NCI-H2196 (cell line): ENCODE measurements around the gene CARS2.
"Not testable (repeated sequence)": the region's sequence is repeated elsewhere in the genome, so short reads cannot be mapped to it uniquely, and the experiment has no call there.

Experiments
- DNase-seq: peaks from one replicate; lab custom pipeline; 2025; ENCODE audit not compliant: unreplicated experiment; lab: John Stamatoyannopoulos, UW

The CARS2 gene

DNA sequence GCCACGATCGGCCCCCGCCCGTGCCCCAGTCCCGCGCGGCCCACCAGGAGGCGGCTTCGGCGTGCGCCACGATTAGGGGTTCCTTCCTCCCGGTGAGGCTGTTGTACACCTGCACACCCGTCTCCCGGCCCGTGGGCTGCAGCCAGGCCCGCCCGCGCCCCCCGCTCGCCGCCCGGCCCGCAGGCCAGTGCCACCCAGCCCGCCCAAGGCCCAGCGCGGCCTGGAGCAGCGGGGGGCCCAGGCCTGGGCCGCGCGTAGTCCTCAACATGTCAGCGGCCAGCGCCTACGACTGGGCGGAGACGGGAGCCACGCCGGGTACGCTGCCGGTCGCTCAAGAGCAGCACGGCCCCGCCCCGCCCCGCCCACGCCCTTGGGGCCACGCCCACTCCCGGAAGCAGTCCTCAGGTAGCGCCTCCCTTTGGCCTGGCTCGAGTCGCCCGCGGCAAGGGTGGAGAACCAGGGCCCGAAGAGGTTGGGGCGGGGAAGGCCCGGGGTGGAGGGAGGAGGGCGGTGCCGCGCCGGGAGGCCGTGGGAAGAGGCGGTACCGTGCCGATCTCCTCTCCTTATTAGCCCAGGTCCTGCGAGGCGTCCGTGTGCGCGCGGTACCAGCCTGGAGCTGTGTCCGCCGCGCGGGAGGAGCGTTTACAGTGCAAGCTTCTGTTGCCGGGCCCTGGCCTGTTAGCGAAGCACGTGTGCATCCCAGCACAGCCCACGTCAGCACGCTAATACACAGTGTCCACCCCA lies at the start of gene CARS2:
Gene CARS2, minus strand, starts transcription at position 291 of the 744 bp plus-strand sequence. Its CDS starts 23 bp downstream, at position 268.
- peak; percentile 79 for DNase-seq

DNA sequence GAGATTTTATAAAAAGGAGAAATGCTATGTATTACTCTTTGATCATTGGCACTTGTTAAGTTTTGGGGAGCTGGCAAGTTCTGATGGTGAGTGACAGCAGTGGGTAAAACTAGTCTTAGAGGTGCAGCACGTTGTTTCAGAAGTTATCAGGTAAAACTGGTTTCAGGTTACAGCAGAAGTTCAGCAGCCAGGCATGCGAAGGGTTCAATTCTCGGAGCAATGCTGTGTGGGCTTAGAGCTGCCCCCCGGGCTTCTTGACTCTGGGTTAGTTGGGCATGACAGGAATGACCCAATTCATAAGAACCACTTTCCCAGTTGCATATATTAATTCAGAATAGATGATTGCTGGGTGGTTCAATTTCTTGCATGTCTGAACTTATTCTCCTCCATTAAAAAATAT lies 42.4 kb upstream of the CARS2 start:
- DNase-seq, result no peak

DNA sequence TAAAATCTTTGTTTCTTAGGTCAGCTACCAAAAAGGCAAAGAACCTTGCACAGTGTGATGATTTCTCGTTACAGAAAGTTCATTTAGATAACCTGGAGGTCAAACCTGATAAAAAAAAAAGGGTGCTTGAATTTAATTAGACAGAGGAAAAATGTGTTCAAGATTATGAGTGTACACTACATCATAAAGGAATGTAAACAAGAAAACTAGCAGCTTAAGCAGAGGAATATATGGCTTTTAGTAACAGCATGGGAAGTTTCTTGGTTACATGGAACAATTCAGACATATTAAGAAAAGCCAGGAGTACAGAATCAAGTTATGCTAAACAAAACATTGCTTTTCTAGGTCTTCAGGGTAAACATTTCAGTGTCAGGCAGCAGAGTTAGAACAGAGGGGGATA lies 40.5 kb upstream of the CARS2 start:
- no peak for DNase-seq

GRCh38 chr13:110743687-110744086 lies 37.8 kb upstream of the CARS2 start:
- DNase-seq, result no peak

DNA sequence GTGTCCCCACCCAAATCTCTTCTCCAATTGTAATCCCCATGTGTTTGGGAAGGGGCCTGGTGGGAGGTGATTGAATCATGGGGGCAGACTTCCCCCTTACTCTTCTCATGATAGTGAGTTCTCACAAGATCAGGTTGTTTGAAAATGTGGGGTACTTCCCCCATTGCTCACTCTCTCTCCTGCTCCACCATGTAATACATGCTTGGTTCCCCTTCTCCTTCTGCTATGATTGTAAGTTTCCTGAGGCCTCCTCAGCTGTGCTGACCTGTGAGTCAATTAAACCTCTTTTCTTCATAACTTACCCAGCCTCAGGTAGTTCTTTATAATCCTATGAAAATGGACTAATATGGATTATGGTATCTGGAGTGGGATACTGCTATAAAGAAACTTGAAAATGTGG lies 31.6 kb upstream of the CARS2 start:
- no peak for DNase-seq

DNA sequence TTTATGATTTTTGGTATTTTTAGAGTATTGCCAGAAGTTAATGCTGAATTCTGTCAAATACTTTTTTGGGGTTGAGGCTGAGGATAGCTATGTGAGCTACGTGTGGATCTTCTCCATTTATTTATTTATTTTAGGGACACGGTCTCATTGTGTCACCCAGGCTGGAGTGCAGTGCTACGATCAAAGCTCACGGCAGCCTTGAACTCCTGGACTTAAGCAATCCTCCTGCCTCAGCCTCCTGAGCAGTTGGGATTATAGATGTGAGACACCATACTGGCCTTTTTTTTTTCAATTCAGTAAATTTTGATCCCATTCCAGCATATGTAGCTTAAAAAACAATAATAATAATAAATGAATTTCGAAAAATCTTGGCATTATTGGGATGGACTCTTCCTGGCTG lies 28.6 kb upstream of the CARS2 start:
- DNase-seq, result no peak

DNA sequence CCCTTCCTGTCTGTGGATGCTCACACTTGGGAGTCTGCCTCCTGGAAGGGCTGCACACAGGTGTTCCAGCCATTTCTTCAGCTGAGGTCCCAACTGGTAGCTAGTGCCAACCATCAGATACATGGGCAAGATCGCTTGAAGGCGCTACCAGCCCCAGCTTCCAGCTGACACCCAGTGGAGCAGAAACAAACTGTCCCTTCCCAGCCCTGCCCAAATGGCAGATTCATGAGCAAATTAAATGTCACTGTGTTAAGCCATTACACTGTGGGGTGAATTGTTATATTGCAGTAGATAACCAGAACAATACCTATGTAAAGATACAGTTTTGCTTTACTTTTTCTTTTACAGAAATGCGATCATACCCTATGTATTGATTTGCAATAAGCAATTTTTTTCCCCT lies 25.2 kb upstream of the CARS2 start:
- DNase-seq, result no peak

GRCh38 chr13:110726726-110727125 lies 20.8 kb upstream of the CARS2 start:
- no peak for DNase-seq

GRCh38 chr13:110726153-110726552 lies 20.2 kb upstream of the CARS2 start:
- DNase-seq, result not testable (repeated sequence)

DNA sequence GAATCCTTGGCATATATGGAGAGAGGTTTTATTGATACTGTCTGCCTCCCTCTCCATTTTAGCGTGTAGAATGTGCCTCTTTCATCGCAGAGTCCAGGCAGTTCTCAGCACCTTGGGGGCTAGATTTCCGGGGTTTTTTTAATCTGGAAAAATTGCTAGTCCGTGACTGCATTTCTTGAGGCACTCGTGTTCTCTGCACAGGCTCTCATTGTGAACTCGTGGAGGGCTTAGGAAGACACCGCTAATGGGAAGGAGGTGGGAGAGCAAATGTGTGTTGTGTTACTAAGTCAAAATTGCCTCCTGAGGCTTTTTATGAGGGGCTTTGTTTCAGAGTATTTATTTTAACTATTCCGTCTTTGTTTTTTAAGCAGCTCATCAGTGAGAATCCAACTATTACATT lies 17.7 kb upstream of the CARS2 start:
- DNase-seq, result no peak

- DNase-seq, result no peak
Measured at GRCh38 chr13:110722971-110723370, 17.1 kb upstream of the CARS2 start.

- DNase-seq, result no peak
Measured at GRCh38 chr13:110719036-110719710, 13.3 kb upstream of the CARS2 start.

DNA sequence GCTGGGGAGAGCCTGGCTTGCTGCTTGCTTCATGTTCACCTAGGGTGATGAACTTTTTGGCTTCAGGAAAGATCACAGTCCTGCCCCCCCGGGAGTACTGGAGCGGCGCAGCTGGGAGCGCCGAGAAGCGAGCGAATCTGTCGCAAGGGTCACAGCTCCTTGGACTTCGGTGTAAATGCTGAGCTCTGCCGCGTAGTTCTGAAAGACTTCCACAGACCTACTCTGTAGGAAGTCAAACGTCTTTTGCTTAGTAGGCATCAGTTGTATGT lies 10.3 kb upstream of the CARS2 start:
- DNase-seq, result no peak

DNA sequence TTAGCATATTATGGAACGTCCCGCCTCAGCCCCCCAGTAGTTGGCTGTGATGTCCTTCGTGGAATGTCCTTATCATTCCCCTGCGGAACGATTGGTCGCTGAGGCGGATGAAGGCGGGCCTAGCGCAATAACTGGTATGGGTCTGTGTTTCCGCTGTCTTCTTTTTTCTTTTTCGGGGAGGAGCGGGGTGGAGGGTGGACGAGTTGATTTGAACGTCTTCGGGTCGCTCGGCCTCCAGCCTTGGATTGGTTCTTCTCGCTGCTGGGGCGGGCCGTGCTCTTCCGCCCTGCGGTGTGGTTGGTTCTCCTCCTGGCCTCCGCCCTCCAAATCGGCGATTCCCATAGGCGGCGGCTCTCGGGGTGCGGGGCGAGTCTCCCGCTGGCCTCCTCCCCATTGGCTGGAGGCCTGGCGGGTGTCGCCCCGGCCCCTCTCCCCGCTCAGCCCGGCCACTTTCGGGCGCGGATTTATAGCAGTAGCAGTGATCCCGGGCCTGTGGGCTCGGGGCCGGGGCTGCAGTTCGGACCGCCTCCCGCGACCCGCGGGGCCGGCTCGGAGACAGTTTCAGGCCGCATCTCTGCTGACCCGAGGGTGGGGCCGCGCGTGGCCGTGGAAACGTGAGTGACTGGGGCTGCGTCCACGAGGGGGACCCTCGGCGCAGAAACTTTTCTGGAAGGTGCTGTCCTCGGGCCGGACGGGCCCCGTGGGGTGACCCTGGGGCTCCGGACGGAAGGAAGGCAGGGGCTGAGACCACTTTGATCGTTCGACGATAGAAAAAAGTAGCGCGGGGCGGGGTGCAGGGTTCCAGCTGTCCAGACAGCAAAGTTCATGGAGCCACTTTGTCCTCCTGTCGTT lies 9.7 kb upstream of the CARS2 start:
- DNase-seq, result peak; percentile 91

DNA sequence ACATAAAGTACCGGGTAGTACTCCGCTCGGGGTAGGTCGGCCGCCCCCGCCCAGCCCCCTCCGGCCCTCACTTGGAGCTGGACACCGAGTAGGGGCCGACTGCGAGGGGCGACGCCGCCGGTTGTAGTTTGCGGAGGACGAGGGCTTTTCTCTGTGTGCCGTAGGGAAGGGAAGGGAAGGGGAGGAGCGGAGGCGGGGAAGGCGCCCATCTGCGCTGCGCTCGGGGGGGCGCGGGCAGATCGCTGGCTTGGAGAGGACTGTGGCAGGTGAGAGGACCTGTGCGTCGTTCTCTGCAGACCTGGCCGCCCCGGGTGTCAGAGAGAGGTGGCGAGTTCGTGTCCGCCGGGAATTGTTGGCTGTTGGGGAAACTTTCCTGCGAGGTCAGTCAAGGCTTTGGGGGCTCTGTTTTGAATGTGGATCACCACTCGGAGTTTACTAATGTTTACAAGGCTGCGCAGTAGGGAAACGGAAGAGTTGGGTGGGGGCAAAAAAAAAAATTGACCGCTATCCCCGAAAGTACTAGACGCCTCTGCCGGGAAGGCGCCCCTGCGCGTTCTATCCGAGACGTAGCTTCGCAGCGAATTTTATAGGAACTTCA lies 9.0 kb upstream of the CARS2 start:
- no peak for DNase-seq

GRCh38 chr13:110713981-110714796 lies 8.3 kb upstream of the CARS2 start:
- DNase-seq, result no peak

DNA sequence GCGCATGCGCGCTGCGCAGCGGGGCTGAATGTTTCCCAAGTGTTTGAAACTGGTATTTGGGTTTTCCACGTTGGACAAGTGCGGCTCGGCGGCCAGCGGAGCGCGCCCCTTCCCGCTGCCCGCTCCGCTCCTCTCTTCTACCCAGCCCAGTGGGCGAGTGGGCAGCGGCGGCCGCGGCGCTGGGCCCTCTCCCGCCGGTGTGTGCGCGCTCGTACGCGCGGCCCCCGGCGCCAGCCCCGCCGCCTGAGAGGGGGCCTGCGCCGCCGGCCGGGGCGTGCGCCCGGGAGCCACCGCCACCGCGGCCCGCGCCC lies 7.7 kb upstream of the CARS2 start, which contains the start of gene ING1:
Gene ING1, plus strand, starts transcription at position 59 of the 311 bp plus-strand sequence. CDS start 450 bp downstream, outside the sequence.
- DNase-seq, result no peak

DNA sequence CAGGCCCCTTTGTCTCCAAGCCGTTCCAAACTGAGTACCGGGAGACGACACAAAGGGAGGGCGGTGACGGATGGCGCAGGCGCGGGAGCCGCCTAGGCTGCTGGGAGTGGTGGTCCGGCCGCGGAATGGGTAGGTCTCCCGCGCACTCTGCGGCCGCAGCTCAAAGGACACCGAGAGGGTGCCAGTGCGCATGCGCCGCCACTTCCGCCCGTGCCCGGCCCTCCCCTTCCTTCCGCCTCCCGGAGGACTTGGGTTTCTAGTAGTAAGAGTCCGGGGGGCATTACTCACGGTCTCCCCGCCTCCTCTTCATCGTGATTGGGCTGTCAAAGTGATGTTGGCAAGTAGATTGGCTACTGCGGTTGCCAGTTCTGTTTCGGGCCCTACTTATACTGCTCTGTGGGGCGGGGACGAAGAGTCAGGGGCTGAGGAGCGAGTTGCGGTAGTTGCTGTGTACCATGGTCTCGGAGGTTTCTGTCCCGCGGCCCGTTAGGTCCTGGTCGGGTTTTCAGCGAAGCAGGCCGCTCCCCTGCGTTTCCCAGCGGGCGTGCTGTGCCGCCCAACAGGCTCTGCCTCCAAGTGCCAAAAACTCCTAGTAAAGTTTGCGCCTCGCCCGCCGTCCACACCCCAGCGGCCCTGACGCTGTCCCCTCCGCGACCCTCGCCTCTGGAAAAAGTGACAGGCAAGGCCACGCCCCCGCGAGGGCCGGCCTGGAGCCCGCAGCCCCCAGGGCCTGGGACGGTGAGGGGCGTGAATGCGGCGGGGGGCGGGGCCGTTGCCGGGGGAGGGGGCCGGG lies 7.1 kb upstream of the CARS2 start:
- peak; percentile 90 for DNase-seq

DNA sequence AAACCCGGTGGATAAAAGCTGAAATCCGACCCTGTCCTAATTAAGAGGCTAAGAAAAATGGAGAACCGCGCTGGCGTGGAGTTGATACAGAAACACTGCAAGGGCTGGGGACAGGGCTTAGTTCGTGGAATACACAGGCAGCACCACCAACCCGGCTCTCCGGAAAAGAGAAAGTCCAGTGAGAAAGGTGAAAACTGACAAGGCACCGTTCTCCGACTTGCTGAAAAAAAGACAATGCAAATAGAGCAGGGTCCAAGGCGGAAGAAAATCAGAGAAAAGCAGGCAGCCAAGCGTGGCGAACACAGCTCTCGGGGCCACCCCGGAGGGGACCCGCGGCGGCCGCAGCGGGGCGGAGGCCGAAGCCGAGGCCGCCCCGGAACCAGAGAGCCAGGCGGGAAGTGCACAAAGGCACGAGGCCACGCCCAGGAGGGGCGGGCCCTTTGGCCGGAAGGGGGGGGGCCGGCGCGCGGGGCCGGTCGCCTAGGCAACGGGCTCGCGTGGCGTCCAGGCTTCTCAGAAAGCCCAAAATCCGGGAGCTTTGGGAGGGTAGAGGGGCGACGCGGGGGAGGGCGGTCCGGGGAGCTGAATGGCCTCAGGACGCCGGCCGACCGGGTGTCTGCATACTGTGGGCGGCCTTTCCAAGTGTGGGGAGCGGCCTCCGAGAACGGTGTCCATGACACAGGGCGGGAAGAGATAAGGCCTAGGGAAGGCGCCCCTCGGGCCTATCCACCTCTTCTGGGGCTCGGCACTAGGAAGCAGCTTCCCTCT lies 6.3 kb upstream of the CARS2 start:
- peak; percentile 83 for DNase-seq
